ENCODE results near the gene GGCT.
"Not testable (repeated sequence)": the region's sequence is repeated elsewhere in the genome, so short reads cannot be mapped to it uniquely, and the experiment has no call there.

The GGCT gene, protein sequence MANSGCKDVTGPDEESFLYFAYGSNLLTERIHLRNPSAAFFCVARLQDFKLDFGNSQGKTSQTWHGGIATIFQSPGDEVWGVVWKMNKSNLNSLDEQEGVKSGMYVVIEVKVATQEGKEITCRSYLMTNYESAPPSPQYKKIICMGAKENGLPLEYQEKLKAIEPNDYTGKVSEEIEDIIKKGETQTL

GRCh38 chr7:30504301-30505173 is at the start of gene GGCT:
Gene GGCT (minus strand): TSS chr7:30504829. CDS start chr7:30504709, 120 bp downstream.
- peak; percentile 95 for DNase-seq (ENCODE audit: low read depth in 2 of 2)

GRCh38 chr7:30553546-30553945 is 48.9 kb upstream of the GGCT start:
- no peak for DNase-seq (ENCODE audit: low read depth in 2 of 2)

- no peak for DNase-seq (ENCODE audit: low read depth in 2 of 2)
Observed at GRCh38 chr7:30553141-30553540, 48.5 kb upstream of the GGCT start.

GRCh38 chr7:30552330-30552729 is 47.7 kb upstream of the GGCT start:
- DNase-seq (ENCODE audit: low read depth in 2 of 2) = no peak

GRCh38 chr7:30549931-30550493 is 45.4 kb upstream of the GGCT start:
- DNase-seq (ENCODE audit: low read depth in 2 of 2) = no peak

- peak in 1 of 2 experiments; percentile 41 for DNase-seq (ENCODE audit: low read depth in 2 of 2)
Observed at GRCh38 chr7:30548845-30549244, 44.2 kb upstream of the GGCT start.

- no peak for DNase-seq (ENCODE audit: low read depth in 2 of 2)
Observed at GRCh38 chr7:30546596-30546995, 42.0 kb upstream of the GGCT start.

DNA sequence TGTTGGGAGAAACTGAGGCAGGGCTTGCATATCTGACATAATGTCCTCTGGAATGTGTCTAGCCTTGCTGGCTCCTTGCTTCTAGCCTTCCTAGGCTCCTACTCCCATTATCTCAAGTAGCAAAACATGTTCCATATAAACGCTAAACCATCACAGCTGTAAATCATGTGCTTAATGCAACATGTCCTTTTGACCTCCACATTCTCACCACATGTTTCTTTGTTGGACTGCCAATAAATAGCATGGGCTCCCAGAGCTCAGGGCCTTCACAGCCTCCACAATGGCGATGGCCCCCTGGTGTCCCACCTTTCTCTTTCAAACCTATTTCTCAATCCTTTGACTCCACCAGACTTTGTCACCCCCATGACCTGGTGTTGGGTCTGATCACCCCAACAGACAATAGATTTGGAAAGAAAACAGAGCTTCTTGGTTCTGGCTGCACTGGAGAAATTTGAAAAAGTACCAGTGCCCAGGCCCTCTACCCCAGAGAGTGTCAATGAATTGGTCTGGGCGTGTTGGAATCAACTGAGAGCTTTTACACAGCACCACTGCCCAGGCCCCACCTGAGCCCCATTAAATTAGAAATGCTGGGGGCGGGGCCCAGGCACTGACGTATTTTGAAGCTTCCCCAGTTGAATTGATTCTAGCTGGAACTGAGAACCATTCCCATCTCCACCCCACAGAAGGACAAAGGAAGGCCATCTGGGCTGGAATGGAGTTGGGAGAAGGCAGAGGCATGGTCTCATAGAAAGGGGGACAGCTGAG is 41.3 kb upstream of the GGCT start:
- DNase-seq (ENCODE audit: low read depth in 2 of 2) = no peak

DNA sequence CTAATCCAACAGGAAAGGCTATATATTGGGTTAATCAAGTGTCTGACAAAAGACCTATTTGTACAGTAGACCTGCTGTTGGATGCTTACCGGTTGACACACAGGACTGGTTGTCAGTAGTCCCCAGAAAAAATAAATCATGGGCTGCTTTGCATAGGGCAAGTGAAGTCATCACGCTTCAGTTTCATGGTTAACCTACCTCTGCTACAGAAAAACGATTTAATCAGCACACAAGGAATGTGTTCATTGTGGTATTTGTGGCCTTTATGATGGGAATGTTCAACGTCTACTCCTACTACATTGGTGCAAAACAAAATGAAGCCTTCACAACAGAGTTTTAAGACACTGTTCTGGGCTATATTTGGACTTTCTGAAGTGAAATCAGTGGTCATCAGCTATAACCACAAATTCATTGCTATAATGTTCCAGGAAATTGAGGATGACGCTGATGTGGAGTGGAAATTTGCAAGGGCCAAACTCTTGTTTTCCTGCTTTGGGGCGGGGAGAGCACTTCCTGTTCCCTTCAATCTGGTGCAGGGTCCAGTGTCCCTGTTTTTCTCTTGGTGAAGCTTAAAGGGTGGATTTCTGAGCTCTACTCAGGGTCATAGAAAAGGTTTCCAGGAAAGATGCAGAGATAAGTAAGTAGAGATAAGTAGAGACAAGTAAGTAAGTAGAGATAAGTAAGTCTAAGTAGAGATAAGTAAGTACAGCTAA is 39.3 kb upstream of the GGCT start:
- DNase-seq (ENCODE audit: low read depth in 2 of 2) = no peak

DNA sequence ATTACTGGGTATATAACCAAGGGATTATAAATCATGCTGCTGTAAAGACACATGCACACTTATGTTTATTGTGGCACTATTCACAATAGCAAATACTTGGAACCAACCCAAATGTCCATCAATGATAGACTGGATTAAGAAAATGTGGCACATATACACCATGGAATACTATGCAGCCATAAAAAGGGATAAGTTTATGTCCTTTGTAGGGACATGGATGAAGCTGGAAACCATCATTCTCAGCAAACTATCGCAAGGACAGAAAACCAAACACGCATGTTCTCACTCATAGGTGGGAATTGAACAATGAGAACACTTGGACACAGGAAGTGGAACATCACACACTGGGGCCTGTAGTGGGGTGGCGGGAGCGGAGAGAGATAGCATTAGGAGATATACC is 38.5 kb upstream of the GGCT start:
- not testable (repeated sequence) for DNase-seq (ENCODE audit: low read depth in 2 of 2)

DNA sequence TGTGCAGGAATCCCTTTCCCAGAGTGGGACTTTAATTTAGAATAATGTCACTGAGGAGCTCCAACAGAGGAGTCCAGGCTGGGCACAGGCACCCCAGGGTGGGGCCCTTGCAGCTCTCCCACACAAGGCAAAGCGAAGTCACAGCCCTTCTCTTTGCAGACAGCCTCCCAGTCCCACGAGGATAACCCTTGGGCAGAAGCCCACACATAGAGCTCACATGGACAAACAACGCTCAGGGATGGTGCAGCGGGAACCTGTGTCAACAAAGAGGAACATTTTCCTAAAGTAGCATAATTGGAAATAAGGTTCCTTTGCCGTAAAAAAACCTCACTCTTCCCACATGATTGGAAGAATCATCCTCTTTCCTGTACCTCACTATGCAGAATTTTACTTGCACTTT is 29.3 kb upstream of the GGCT start:
- no peak for DNase-seq (ENCODE audit: low read depth in 2 of 2)

GRCh38 chr7:30531286-30531685 is 26.7 kb upstream of the GGCT start:
- no peak for DNase-seq (ENCODE audit: low read depth in 2 of 2)

DNA sequence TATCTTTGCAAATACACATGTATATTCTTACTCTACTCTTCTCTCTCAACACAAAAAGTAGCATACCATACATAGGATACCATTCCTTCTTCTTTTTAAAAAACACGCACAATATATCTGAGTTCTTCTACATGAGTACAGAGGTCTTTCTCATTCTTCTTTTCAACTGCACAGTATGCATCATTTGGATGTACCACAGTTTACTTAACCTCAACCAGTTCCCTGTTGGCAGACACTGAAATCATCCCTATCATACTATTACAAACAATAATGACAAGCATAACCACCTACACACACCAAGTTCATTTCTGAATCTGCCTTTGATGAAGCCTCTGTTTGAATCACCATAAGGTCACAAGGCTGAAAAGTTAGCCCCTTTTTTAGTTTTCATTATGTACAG is 25.7 kb upstream of the GGCT start:
- no peak for DNase-seq (ENCODE audit: low read depth in 2 of 2)

DNA sequence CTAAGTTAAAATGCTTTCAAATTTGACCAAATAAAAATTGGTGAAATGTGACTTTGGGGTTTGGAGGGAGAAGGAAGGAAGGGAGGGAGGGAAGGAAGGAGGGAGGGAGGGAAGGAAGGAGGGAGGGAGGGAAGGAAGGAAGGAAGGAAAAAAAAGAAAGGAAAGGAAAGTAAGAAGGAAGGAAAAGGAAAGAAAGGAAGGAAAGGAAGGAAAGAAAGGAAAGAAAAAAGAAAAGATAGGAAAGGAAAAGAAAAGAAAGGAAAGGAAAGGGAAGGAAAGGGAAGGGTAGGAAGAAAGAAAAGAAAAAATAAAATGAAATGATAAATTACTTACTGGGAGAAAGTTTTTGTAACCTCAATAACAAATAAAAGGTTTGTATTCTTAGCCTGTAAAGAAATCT is 24.1 kb upstream of the GGCT start:
- no peak for DNase-seq (ENCODE audit: low read depth in 2 of 2)

GRCh38 chr7:30527297-30527696 is 22.7 kb upstream of the GGCT start:
- not testable (repeated sequence) for DNase-seq (ENCODE audit: low read depth in 2 of 2)

- DNase-seq (ENCODE audit: low read depth in 2 of 2) = no peak
Observed at GRCh38 chr7:30526163-30526562, 21.5 kb upstream of the GGCT start.

DNA sequence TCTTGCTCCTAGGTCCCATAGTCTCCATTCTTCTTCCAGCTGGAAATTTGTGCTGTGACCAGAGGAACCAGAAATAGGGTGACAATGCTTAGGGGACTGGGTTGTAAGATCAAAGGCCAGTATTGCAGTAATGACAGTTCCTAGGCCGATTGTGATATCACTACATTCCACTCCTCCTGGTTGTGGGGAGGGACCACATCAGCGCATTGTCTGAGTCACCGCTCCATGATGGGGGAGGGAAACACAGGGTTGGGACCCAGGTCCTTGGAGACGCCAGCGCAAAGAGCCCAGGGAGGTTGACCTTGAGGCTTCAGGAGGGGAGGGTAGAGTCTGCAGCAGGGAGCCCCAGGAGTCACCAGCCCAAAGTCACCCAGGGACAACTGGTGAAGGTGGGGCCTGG is 20.8 kb upstream of the GGCT start:
- DNase-seq (ENCODE audit: low read depth in 2 of 2) = no peak

- no peak for DNase-seq (ENCODE audit: low read depth in 2 of 2)
Observed at GRCh38 chr7:30524545-30524944, 19.9 kb upstream of the GGCT start.

- no peak for DNase-seq (ENCODE audit: low read depth in 2 of 2)
Observed at GRCh38 chr7:30523466-30523865, 18.8 kb upstream of the GGCT start.

DNA sequence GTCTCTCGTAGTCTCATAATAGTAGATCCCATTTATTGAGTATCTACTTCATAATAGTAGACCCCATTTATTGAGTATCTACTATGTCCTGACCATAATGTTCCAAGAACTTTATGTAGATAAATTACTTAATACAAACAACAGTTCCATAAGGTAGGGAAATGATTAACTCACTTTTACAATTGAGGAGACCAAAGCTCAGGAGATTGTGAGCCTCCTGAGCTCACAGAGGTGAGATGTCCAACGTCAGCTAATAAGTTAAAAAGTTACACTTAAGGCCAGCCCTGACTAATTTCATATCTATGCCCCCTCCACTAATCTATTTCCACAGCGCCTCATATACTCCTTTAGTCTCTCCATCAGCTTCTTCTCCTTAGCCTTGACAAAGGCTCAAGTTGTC is 17.5 kb upstream of the GGCT start:
- no peak for DNase-seq (ENCODE audit: low read depth in 2 of 2)

DNA sequence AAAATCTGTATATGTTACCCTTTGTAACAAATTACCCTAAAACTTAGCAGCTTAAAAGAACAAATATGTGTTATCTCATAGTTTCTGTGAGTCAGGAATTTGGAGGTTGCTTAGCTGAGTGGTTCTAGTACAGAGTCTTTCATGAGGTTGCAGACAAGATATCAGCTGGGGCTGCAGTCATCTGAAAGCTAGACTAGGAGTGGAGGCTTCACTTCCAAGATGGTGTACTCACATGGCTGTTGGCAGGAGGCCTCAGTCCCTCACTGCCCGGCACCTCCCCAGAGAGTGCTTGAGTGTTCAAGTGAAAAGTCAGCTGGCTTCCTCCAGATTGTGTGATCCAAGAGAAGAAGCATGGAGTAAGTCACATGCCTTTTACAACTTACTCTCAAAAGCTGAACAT is 16.9 kb upstream of the GGCT start:
- DNase-seq (ENCODE audit: low read depth in 2 of 2) = no peak

- DNase-seq (ENCODE audit: low read depth in 2 of 2) = no peak
Observed at GRCh38 chr7:30519122-30519521, 14.5 kb upstream of the GGCT start.

Data from stimulated activated CD4-positive, alpha-beta T cell treated with anti-CD3 and anti-CD28 coated beads, Interleukin-12 subunit alpha, Interleukin-12 subunit beta, amount 100 ng/mL, for 24 hours (primary cell).